ENCODE results near the gene SFMBT1. TPM values are rescaled to one million over a fixed set of nuclear protein-coding genes. Genes with fewer than 3 reads are reported as not detected.

The SFMBT1 gene
- total and polyA plus RNA-seq, 2 of the 8 experiments (the other 6 are each of a cell fraction or from before 2014, with no cell fraction given): 8.1 to 16.8 TPM

- ChIA-PET CTCF (ENCODE audit: partially characterized antibody) (interaction anchor here (1.4 kb wide), 2 partner anchors 201 to 231 kb away, joined by 3 to 4 read pairs; no protein-coding TSS in a partner anchor), POLR2A (ENCODE audit: partially characterized antibody) (no interaction called here)
- peaks cover 0 to 12% (median 5%) of the 10 kb centered on the region in 4 experiments; a peak in 4 of 7 replicates for H3K27me3 ChIP-seq (replicated peaks in 1 of 4; ENCODE audit: control insufficient read depth in 3 of 4, extremely low read depth in 1 of 4, insufficient read depth in 3 of 4, low read length in 3 of 4)
- FAIRE-seq (no peak), DNase-seq (ENCODE audit: low read depth in 1 of 2, low spot score in 2 of 2) (peak in 1 of 2 experiments; percentile 27)
- no peak overlapping the region for H2BK20ac ChIP-seq (ENCODE audit: low read length)
- H2BK120ac ChIP-seq (replicated peaks; ENCODE audit: low read depth, low read length): no peak overlapping the region
- H3K4me2 ChIP-seq (ENCODE audit: insufficient read depth in 1 of 2, low read depth in 2 of 2, low read length in 2 of 2): no peak overlapping the region
- 80% methylated on average over 2 of the region's 2 CpGs; no CpG with 5 or more reads in 1 of the 2 experiments for WGBS, 2 experiments (ENCODE audit: extremely low coverage in 1 of 2, insufficient coverage in 1 of 2, insufficient read length in 1 of 2, insufficient replicate concordance in 2 of 2, low coverage in 1 of 2, low lambda C conversion rate in 2 of 2, missing lambda C conversion rate in 1 of 2)
- H4K20me1 ChIP-seq (replicated peaks in 1 of 2; ENCODE audit: control insufficient read depth in 1 of 2, insufficient read depth in 2 of 2, low read length in 2 of 2): no peaks in the 10 kb centered on the region
- no peaks in the 10 kb centered on the region for H3K79me2 ChIP-seq (ENCODE audit: control insufficient read depth in 1 of 2, insufficient read depth in 2 of 2, low read length in 2 of 2)
- H4K91ac ChIP-seq (replicated peaks; ENCODE audit: insufficient read length, low read length): no peak overlapping the region
- no peak overlapping the region for H4K5ac ChIP-seq (ENCODE audit: insufficient read length, low read depth, low read length)
- no peak overlapping the region for H2BK12ac ChIP-seq (ENCODE audit: low read depth, low read length)
- H3K23ac ChIP-seq (ENCODE audit: insufficient read length): peak overlapping the region; percentile 21
- no peaks in the 10 kb centered on the region for H3K79me1 ChIP-seq (ENCODE audit: low read depth, low read length)
- no peak for TF ChIP-seq BRCA1 (IDR thresholded peaks at IDR 0.05; ENCODE audit: low read depth, low read length)
- TF ChIP-seq ATF2 (IDR thresholded peaks at IDR 0.05; ENCODE audit: low read length): no peak
- no peak for TF ChIP-seq BCL11A (IDR thresholded peaks at IDR 0.05; ENCODE audit: low read depth in 2 of 2, low read length in 2 of 2)
- TF ChIP-seq, protein P1, sequence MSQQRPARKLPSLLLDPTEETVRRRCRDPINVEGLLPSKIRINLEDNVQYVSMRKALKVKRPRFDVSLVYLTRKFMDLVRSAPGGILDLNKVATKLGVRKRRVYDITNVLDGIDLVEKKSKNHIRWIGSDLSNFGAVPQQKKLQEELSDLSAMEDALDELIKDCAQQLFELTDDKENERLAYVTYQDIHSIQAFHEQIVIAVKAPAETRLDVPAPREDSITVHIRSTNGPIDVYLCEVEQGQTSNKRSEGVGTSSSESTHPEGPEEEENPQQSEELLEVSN (IDR thresholded peaks at IDR 0.05): peak; percentile 44; the same call in 1 of the 2 replicates
- no peak for TF ChIP-seq GABPA (IDR thresholded peaks at IDR 0.05; ENCODE audit: borderline replicate concordance, insufficient read depth, low read length)
- TF ChIP-seq RNF2 (IDR thresholded peaks at IDR 0.05; ENCODE audit: borderline replicate concordance, low read depth, low read length, missing control alignments, poor library complexity, severe bottlenecking): no peak
- TF ChIP-seq SP1 (IDR thresholded peaks at IDR 0.05; ENCODE audit: low read depth, low read length): no peak
- TF ChIP-seq RAD21 (IDR thresholded peaks at IDR 0.05 in 1 of 2, conservative IDR thresholded peaks at IDR 0.05 in 1 of 2; ENCODE audit: low read depth in 2 of 2, low read length in 2 of 2): no peak
- no peak overlapping the region for H3K56ac ChIP-seq (replicated peaks; ENCODE audit: insufficient read length, low read depth, low read length)
- no peak overlapping the region for H2AFZ ChIP-seq (ENCODE audit: low read length)
- no peak overlapping the region for H3K27ac ChIP-seq (ENCODE audit: low read depth, low read length)
- H3K36me3 ChIP-seq (ENCODE audit: control insufficient read depth in 2 of 4, insufficient read depth in 4 of 4, low read length in 3 of 4): no peaks in the 10 kb centered on the region
- H4K8ac ChIP-seq (ENCODE audit: extremely low read depth, insufficient read depth, low read length): no peak overlapping the region
- no peak overlapping the region for H2BK15ac ChIP-seq (ENCODE audit: low read length)
- no peak overlapping the region for H3K14ac ChIP-seq (ENCODE audit: insufficient read length)
- H3K4me1 ChIP-seq (replicated peaks in 1 of 4; ENCODE audit: control insufficient read depth in 3 of 4, insufficient read depth in 4 of 4, low read length in 3 of 4): no peaks in the 10 kb centered on the region
- no peak overlapping the region for H3K4ac ChIP-seq (replicated peaks; ENCODE audit: insufficient read length, low read depth, low read length)
- no peak overlapping the region for H3K9ac ChIP-seq (replicated peaks in 1 of 4; ENCODE audit: extremely low read depth in 1 of 4, low read depth in 3 of 4, low read length in 3 of 4)
- H3K18ac ChIP-seq (ENCODE audit: extremely low read depth, low read length): no peak overlapping the region
- no peak overlapping the region for H3K4me3 ChIP-seq (ENCODE audit: extremely low read depth in 1 of 4, insufficient read depth in 2 of 4, low read depth in 3 of 4, low read length in 4 of 4)
- no peak overlapping the region for H2AK5ac ChIP-seq (ENCODE audit: low read depth, low read length)
- H2BK5ac ChIP-seq (ENCODE audit: low read depth, low read length): no peak overlapping the region
- H3K9me3 ChIP-seq (ENCODE audit: insufficient read depth in 2 of 2, low read depth in 1 of 2, low read length in 1 of 2): no peaks in the 10 kb centered on the region
- no peaks in the 10 kb centered on the region for H3K23me2 ChIP-seq (ENCODE audit: low read depth, low read length)
Observed at GRCh38 chr3:53051929-53052328, 6.1 kb upstream of the SFMBT1 start.
